ENCODE measurements around the gene OPTN.

Gene OPTN

GRCh38 chr10:13115832-13116803 is 16.2 kb downstream of the OPTN start:
- TF ChIP-seq JUND (IDR thresholded peaks at IDR 0.05; ENCODE audit: low read depth) = no peak
- in situ Hi-C loops (cut with HindIII; ENCODE audit: low pct_unique_long_range_greater_than_20kb, low sequenced_read_pairs) = no loop called here
- no peak for DNase-seq (ENCODE audit: low read depth in 1 of 2, low spot score in 1 of 2)

- in situ Hi-C loops (cut with HindIII; ENCODE audit: low pct_unique_long_range_greater_than_20kb, low sequenced_read_pairs) = no loop called here
- no peak for TF ChIP-seq JUND (IDR thresholded peaks at IDR 0.05; ENCODE audit: low read depth)
- no peak for DNase-seq (ENCODE audit: low read depth in 1 of 2, low spot score in 1 of 2)
Observed at GRCh38 chr10:13117841-13118783, 18.1 kb downstream of the OPTN start.

GRCh38 chr10:13118784-13119410 is 18.9 kb downstream of the OPTN start:
- in situ Hi-C loops (cut with HindIII; ENCODE audit: low pct_unique_long_range_greater_than_20kb, low sequenced_read_pairs) = no loop called here
- DNase-seq (ENCODE audit: low read depth in 1 of 2, low spot score in 1 of 2) = no peak
- no peak for TF ChIP-seq JUND (IDR thresholded peaks at IDR 0.05; ENCODE audit: low read depth)

- DNase-seq (ENCODE audit: low read depth in 1 of 2, low spot score in 1 of 2) = no peak
- no peak for TF ChIP-seq JUND (IDR thresholded peaks at IDR 0.05; ENCODE audit: low read depth)
- in situ Hi-C loops (cut with HindIII; ENCODE audit: low pct_unique_long_range_greater_than_20kb, low sequenced_read_pairs) = no loop called here
Observed at GRCh38 chr10:13120786-13121499, 21.0 kb downstream of the OPTN start.

- in situ Hi-C loops (cut with HindIII; ENCODE audit: low pct_unique_long_range_greater_than_20kb, low sequenced_read_pairs) = no loop called here
- TF ChIP-seq JUND (IDR thresholded peaks at IDR 0.05; ENCODE audit: low read depth) = no peak
- DNase-seq (ENCODE audit: low read depth in 1 of 2, low spot score in 1 of 2) = no peak
Observed at GRCh38 chr10:13121500-13121854, 21.5 kb downstream of the OPTN start.

GRCh38 chr10:13136651-13137050 is 36.7 kb downstream of the OPTN start:
- DNase-seq (ENCODE audit: low read depth in 1 of 2, low spot score in 1 of 2) = no peak
- in situ Hi-C loops (cut with HindIII; ENCODE audit: low pct_unique_long_range_greater_than_20kb, low sequenced_read_pairs) = no loop called here
- TF ChIP-seq JUND (IDR thresholded peaks at IDR 0.05; ENCODE audit: low read depth) = no peak

GRCh38 chr10:13139150-13139549 is 39.2 kb downstream of the OPTN start:
- DNase-seq (ENCODE audit: low read depth in 1 of 2, low spot score in 1 of 2) = no peak
- TF ChIP-seq JUND (IDR thresholded peaks at IDR 0.05; ENCODE audit: low read depth) = no peak

GRCh38 chr10:13139676-13140075 is 39.7 kb downstream of the OPTN start:
- in situ Hi-C loops (cut with HindIII; ENCODE audit: low pct_unique_long_range_greater_than_20kb, low sequenced_read_pairs) = no loop called here
- no peak for TF ChIP-seq JUND (IDR thresholded peaks at IDR 0.05; ENCODE audit: low read depth)
- no peak for DNase-seq (ENCODE audit: low read depth in 1 of 2, low spot score in 1 of 2)

More at GRCh38 chr10:13139150-13139549, 39.2 kb downstream of the OPTN start:
- in situ Hi-C loops (cut with HindIII; ENCODE audit: low pct_unique_long_range_greater_than_20kb, low sequenced_read_pairs) = no loop called here

GRCh38 chr10:13140627-13141190 is 40.7 kb downstream of the OPTN start:
- no peak for TF ChIP-seq JUND (IDR thresholded peaks at IDR 0.05; ENCODE audit: low read depth)
- no peak for DNase-seq (ENCODE audit: low read depth in 1 of 2, low spot score in 1 of 2)
- in situ Hi-C loops (cut with HindIII; ENCODE audit: low pct_unique_long_range_greater_than_20kb, low sequenced_read_pairs) = no loop called here

GRCh38 chr10:13143766-13144165 is 43.8 kb downstream of the OPTN start:
- no peak for TF ChIP-seq JUND (IDR thresholded peaks at IDR 0.05; ENCODE audit: low read depth)
- in situ Hi-C loops (cut with HindIII; ENCODE audit: low pct_unique_long_range_greater_than_20kb, low sequenced_read_pairs) = no loop called here
- DNase-seq (ENCODE audit: low read depth in 1 of 2, low spot score in 1 of 2) = no peak

GRCh38 chr10:13144814-13145213 is 44.9 kb downstream of the OPTN start:
- in situ Hi-C loops (cut with HindIII; ENCODE audit: low pct_unique_long_range_greater_than_20kb, low sequenced_read_pairs) = no loop called here
- no peak for TF ChIP-seq JUND (IDR thresholded peaks at IDR 0.05; ENCODE audit: low read depth)
- DNase-seq (ENCODE audit: low read depth in 1 of 2, low spot score in 1 of 2) = no peak

Data from T47D (cell line).